Fibroblast of lung (primary cell): ENCODE measurements around the gene DDI2.

ENCODE experiments used
- EZH2 ChIP-seq: IDR thresholded peaks from 2 replicates; pipeline ENCODE4 v1.5.1; 2012; ENCODE audit warnings: low read length, control low read depth, mild to moderate bottlenecking; ENCODE audit errors: missing control alignments
- TF ChIP-seq, protein P1 (sequence below), 2 donors: IDR thresholded peaks in 1 of 2; conservative IDR thresholded peaks in 1 of 2; 1 replicate in 1 of 2; 2 replicates in 1 of 2; pipeline ENCODE4 v1.5.1; 2011 to 2012; ENCODE audit warnings: low read length in 2 of 2, control low read depth in 1 of 2, inconsistent platforms in 1 of 2, low read depth in 1 of 2, mild to moderate bottlenecking in 1 of 2

DNA sequence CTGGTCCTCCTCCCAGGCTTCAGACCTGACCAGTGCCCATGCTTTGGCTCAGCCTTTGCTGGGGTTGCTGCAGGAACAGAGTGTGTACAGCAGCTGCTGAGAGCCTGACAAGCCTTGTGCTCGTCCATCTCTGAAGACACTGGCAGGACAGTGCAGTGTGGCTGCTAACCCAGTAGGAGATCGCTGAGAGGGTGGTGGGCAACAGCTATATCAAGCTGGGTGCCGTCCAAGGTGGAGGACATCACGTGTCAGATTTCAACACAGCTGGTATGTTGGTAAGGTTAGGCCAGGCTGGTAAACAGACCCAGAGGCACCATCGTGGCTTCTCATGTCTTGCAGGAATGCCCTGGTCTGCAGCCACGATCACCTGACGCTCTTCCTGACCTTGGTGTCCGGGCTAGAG lies 100.9 kb downstream of the DDI2 start:
- TF ChIP-seq, protein P1, sequence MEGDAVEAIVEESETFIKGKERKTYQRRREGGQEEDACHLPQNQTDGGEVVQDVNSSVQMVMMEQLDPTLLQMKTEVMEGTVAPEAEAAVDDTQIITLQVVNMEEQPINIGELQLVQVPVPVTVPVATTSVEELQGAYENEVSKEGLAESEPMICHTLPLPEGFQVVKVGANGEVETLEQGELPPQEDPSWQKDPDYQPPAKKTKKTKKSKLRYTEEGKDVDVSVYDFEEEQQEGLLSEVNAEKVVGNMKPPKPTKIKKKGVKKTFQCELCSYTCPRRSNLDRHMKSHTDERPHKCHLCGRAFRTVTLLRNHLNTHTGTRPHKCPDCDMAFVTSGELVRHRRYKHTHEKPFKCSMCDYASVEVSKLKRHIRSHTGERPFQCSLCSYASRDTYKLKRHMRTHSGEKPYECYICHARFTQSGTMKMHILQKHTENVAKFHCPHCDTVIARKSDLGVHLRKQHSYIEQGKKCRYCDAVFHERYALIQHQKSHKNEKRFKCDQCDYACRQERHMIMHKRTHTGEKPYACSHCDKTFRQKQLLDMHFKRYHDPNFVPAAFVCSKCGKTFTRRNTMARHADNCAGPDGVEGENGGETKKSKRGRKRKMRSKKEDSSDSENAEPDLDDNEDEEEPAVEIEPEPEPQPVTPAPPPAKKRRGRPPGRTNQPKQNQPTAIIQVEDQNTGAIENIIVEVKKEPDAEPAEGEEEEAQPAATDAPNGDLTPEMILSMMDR (conservative IDR thresholded peaks at IDR 0.05 in 1 of 2, IDR thresholded peaks at IDR 0.05 in 1 of 2; ENCODE audit: low read depth in 1 of 2, low read length in 2 of 2) = no peak
- no peak for TF ChIP-seq EZH2
